Activated B cell treated with CpG ODN at 0.5 μM for 24 hours (primary cell): ENCODE data around the gene ZNF234. TPM values are rescaled to one million over a fixed set of nuclear protein-coding genes. Genes with fewer than 3 reads are reported as not detected.
A peak's percentile ranks its signal among the peaks of the same experiment; 100 is the strongest.

Experiments
- ATAC-seq: fragments of 200-7000 bp; cut with Tn5 transposase; one replicate; pipeline ENCODE4 v1.10.0; 2021; ENCODE audit warnings: low read depth, mild to moderate bottlenecking, moderate library complexity
- CTCF ChIA-PET: fragments of 350-600 bp; sonication (Branson Sonifier 250); formaldehyde crosslinking; loops from one replicate; lab custom pipeline; 2021; ENCODE audit warnings: antibody characterized with exemption; lab: Charles Lee
- POLR2A ChIA-PET: fragments of 350-600 bp; sonication (Branson Sonifier 250); formaldehyde crosslinking; loops from one replicate; lab custom pipeline; 2021; ENCODE audit warnings: antibody characterized with exemption; lab: Charles Lee
- DNase-seq: peaks from one replicate; pipeline ENCODE4 v3.0.0; 2022
- H3K27ac Mint-ChIP-seq: one replicate; pipeline ENCODE4 v1.8.0; 2020; ENCODE audit warnings: mixed read lengths
- H3K27me3 Mint-ChIP-seq: one replicate; pipeline ENCODE4 v1.8.0; 2021; ENCODE audit warnings: mixed read lengths
- H3K36me3 Mint-ChIP-seq: one replicate; pipeline ENCODE4 v1.8.0; 2021; ENCODE audit warnings: low read depth, mixed read lengths
- H3K4me1 Mint-ChIP-seq: one replicate; pipeline ENCODE4 v1.8.0; 2021; ENCODE audit warnings: mixed read lengths
- H3K4me3 Mint-ChIP-seq: one replicate; pipeline ENCODE4 v1.8.0; 2020; ENCODE audit warnings: mild to moderate bottlenecking, mixed read lengths
- H3K9me3 Mint-ChIP-seq: one replicate; pipeline ENCODE4 v1.8.0; 2020; ENCODE audit warnings: mixed read lengths
- CTCF ChIP-seq: fragments of 200-600 bp; IDR thresholded peaks from one replicate; pipeline ENCODE4 v1.8.0; 2022; ENCODE audit warnings: antibody characterized with exemption, mild to moderate bottlenecking
- intact Hi-C: fragments of 100-400 bp; cut with micrococcal nuclease; formaldehyde crosslinking; loops from one replicate; pipeline ENCODE4 v1.15.1; 2024
- total RNA-seq: library from RNA; stranded (reverse); gene quantifications from 2 replicates; pipeline ENCODE4 v1.2.3, GENCODE V29; 2022

The ZNF234 gene
- total RNA-seq, 1 donor from 2014 or later, result 18.8 TPM

GRCh38 chr19:44204772-44205171 is 63.4 kb downstream of the ZNF234 start:
- intact Hi-C loops, result loop anchor here (5.0 kb wide), 2 partner anchors 198 to 302 kb away; partner anchors contain the start of gene ZNF285
- no peak overlapping the region for H3K4me3 Mint-ChIP-seq
- no peak overlapping the region for H3K27ac Mint-ChIP-seq
- no peak for DNase-seq
- no peak for ATAC-seq
- ChIA-PET CTCF (no interaction called here), POLR2A (no interaction called here)
- peaks cover 8% of the 10 kb centered on the region for H3K4me1 Mint-ChIP-seq
- no peak for TF ChIP-seq CTCF
- H3K36me3 Mint-ChIP-seq, result peaks cover 14% of the 10 kb centered on the region
- H3K27me3 Mint-ChIP-seq, result peaks cover 8% of the 10 kb centered on the region
- H3K9me3 Mint-ChIP-seq, result peaks cover 12% of the 10 kb centered on the region

- Mint-ChIP-seq H3K36me3 (peaks cover 14% of the 10 kb centered on the region), H3K27me3 (peaks cover 3% of the 10 kb centered on the region), H3K4me3 (peak overlapping the region; percentile 94), H3K9me3 (peaks cover 9% of the 10 kb centered on the region), H3K4me1 (peaks cover 8% of the 10 kb centered on the region), H3K27ac (peak overlapping the region; percentile 86)
- TF ChIP-seq CTCF, result no peak
- CTCF ChIA-PET, result no interaction called here
- POLR2A ChIA-PET, result interaction anchor here (0.6 to 2.6 kb wide), 5 partner anchors 42 to 656 kb away, joined by 3 to 32 read pairs (median 6); partner anchors contain the start of genes ZNF180, ZNF224, ZNF226 and ZNF235
- intact Hi-C loops, result loop anchor here (1.0 to 5.0 kb wide), 7 partner anchors 42 to 305 kb away; partner anchors contain the start of genes ZNF222, ZNF225, ZNF226 and ZNF233
- ATAC-seq (peak; percentile 91), DNase-seq (peak; percentile 71)
These were observed 65.9 kb downstream of the ZNF234 start for GRCh38 chr19:44207126-44207803.

Other genes with a start within 250 kb of the ZNF234 start
- gene ZNF45, start 206.3 kb upstream of the ZNF234 start, total RNA-seq, result 17.2 and 19.1 TPM in 2 replicates
- gene ZNF221, start 190.3 kb upstream of the ZNF234 start, total RNA-seq, result 2.6 TPM in 2 replicates
- gene ZNF155, start 157.4 kb upstream of the ZNF234 start, total RNA-seq, result 7.0 and 9.4 TPM in 2 replicates
- gene ZNF230, start 138.6 kb upstream of the ZNF234 start, total RNA-seq, result 12.1 and 15.0 TPM in 2 replicates
- 6.0 and 6.7 TPM in 2 replicates for gene ZNF222, start 116.2 kb upstream of the ZNF234 start, total RNA-seq
- gene ZNF223, start 89.5 kb upstream of the ZNF234 start, total RNA-seq, result 3.6 and 4.5 TPM in 2 replicates
- 2.1 and 2.3 TPM in 2 replicates for gene ZNF284, start 69.4 kb upstream of the ZNF234 start, total RNA-seq
- 49.2 and 53.3 TPM in 2 replicates for gene ZNF224, start 47.2 kb upstream of the ZNF234 start, total RNA-seq
- 7.9 and 9.2 TPM in 2 replicates for gene ZNF225, start 28.2 kb upstream of the ZNF234 start, total RNA-seq
- gene ZNF226, start 23.5 kb downstream of the ZNF234 start, total RNA-seq, result 37.7 and 38.3 TPM in 2 replicates
- 33.1 and 36.9 TPM in 2 replicates for gene ZNF227, start 71.0 kb downstream of the ZNF234 start, total RNA-seq
- gene ZNF233, start 118.3 kb downstream of the ZNF234 start, total RNA-seq, result 0.18 and 0.81 TPM in 2 replicates
- gene ZNF235, start 163.5 kb downstream of the ZNF234 start, total RNA-seq, result 11.6 and 14.5 TPM in 2 replicates
- 2.5 and 2.8 TPM in 2 replicates for gene ZNF112, start 215.1 kb downstream of the ZNF234 start, total RNA-seq